Hepatocyte (in vitro differentiated cells): ENCODE results near the gene ABTB1. TPM values are rescaled to one million over a fixed set of nuclear protein-coding genes. Genes with fewer than 3 reads are reported as not detected.

Source experiments
- DNase-seq: peaks from one replicate; pipeline ENCODE4 v3.0.0-alpha.2; 2016; ENCODE audit warnings: low spot score
- H2AFZ ChIP-seq: fragments of 200-600 bp; sonication (generic); 2 replicates; pipeline ENCODE4 v1.6.0; 2016; ENCODE audit warnings: antibody characterized with exemption, mild to moderate bottlenecking
- H3K27ac ChIP-seq: fragments of 200-600 bp; sonication (generic); 2 replicates; pipeline ENCODE4 v1.5.1; 2016; ENCODE audit warnings: mild to moderate bottlenecking
- H3K27me3 ChIP-seq: fragments of 200-600 bp; sonication (generic); 2 replicates; pipeline ENCODE4 v1.6.1; 2016
- H3K36me3 ChIP-seq: fragments of 200-600 bp; sonication (generic); replicated peaks from 2 replicates; pipeline ENCODE4 v1.5.1; 2016; ENCODE audit warnings: low read depth; ENCODE audit not compliant: insufficient read depth
- H3K4me1 ChIP-seq: fragments of 200-600 bp; sonication (generic); 2 replicates; pipeline ENCODE4 v1.5.1; 2016; ENCODE audit warnings: mild to moderate bottlenecking, moderate library complexity; ENCODE audit not compliant: insufficient read depth
- H3K4me2 ChIP-seq: fragments of 200-600 bp; sonication (generic); 2 replicates; pipeline ENCODE4 v1.6.0; 2016
- H3K4me3 ChIP-seq: fragments of 200-600 bp; sonication (generic); 2 replicates; pipeline ENCODE4 v1.5.1; 2016; ENCODE audit warnings: mild to moderate bottlenecking
- H3K79me2 ChIP-seq: fragments of 200-600 bp; sonication (generic); 2 replicates; pipeline ENCODE4 v1.6.0; 2017; ENCODE audit warnings: mild to moderate bottlenecking
- H3K9me2 ChIP-seq: fragments of 200-600 bp; sonication (generic); replicated peaks from 2 replicates; pipeline ENCODE4 v1.6.0; 2017; ENCODE audit warnings: mild to moderate bottlenecking; ENCODE audit not compliant: insufficient read depth
- H3K9me3 ChIP-seq: fragments of 200-600 bp; sonication (generic); 2 replicates; pipeline ENCODE4 v1.5.1; 2016; ENCODE audit warnings: low read depth, mild to moderate bottlenecking
- H4K20me1 ChIP-seq: fragments of 200-600 bp; sonication (generic); 2 replicates; pipeline ENCODE4 v1.6.0; 2016; ENCODE audit warnings: mild to moderate bottlenecking; ENCODE audit not compliant: insufficient read depth, poor library complexity, severe bottlenecking
- CTCF ChIP-seq: fragments of 200-600 bp; sonication (generic); IDR thresholded peaks from 2 replicates; pipeline ENCODE4 v1.5.1; 2016; ENCODE audit warnings: antibody characterized with exemption, mild to moderate bottlenecking; ENCODE audit not compliant: poor library complexity
- EZH2 ChIP-seq: fragments of 200-600 bp; sonication (generic); IDR thresholded peaks from 2 replicates; pipeline ENCODE4 v1.6.1; 2016; ENCODE audit warnings: antibody characterized with exemption, mild to moderate bottlenecking, borderline replicate concordance
- EZH2phosphoT487 ChIP-seq: fragments of 200-600 bp; sonication (generic); IDR thresholded peaks from one replicate; pipeline ENCODE4 v1.6.1; 2018; ENCODE audit warnings: antibody characterized with exemption, mild to moderate bottlenecking, low read depth, moderate library complexity; ENCODE audit not compliant: unreplicated experiment, severe bottlenecking
- WGBS: methylation state at CpG from one replicate; pipeline ENCODE4 v1.1.6; 2016; ENCODE audit warnings: low lambda C conversion rate; ENCODE audit errors: missing lambda C conversion rate; 5-methylcytosine and 5-hydroxymethylcytosine counted together
- polyA plus RNA-seq: library from polyadenylated mRNA; unstranded; fragments of >200 nt; fragmentation: Nextera tagmentation; extraction: Ambion mirVana; gene quantifications from 2 replicates; pipeline ENCODE4 v1.2.1, GENCODE V29; 2016
- total RNA-seq: library from RNA; depleted of rRNA; stranded (reverse); fragments of >200 nt; gene quantifications from 2 replicates; pipeline ENCODE4 v1.2.3, GENCODE V29; 2014

ABTB1 gene
- total and polyA plus RNA-seq, 2 experiments from 2014 or later = 4.7 to 13.8 TPM

DNA sequence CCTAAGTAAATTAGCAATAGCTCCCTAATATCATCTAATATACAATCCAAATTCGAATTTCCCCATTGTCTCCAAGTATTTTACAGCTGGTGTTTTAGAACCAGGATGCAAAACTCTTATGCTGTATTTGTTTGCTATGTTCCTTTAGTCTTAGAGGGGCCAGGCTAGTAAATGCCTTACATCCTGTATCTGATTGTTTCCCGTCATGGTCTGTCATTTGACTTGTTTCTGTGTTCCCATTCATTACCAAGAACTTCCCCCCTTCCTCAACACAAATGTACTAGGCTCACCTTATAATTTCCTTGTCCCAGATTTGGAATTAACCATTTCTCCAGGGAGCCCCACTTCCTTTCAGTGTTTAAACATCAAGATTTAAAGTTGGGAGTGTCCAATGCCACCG, 54.1 kb downstream of the ABTB1 start:
- no peaks in the 10 kb centered on the region for H3K36me3 ChIP-seq
- no peak overlapping the region for H2AFZ ChIP-seq
- WGBS = 79% methylated on average over 3 of the region's 3 CpGs
- H3K9me2 ChIP-seq = no peaks in the 10 kb centered on the region
- H3K79me2 ChIP-seq = no peaks in the 10 kb centered on the region
- H4K20me1 ChIP-seq = no peaks in the 10 kb centered on the region
- no peak overlapping the region for H3K27ac ChIP-seq
- H3K27me3 ChIP-seq = no peaks in the 10 kb centered on the region
- no peaks in the 10 kb centered on the region for H3K4me1 ChIP-seq
- no peak for DNase-seq
- TF ChIP-seq EZH2 = no peak
- TF ChIP-seq CTCF = no peak
- TF ChIP-seq EZH2phosphoT487 = no peak
- H3K9me3 ChIP-seq = no peaks in the 10 kb centered on the region
- H3K4me2 ChIP-seq = no peak overlapping the region
- no peak overlapping the region for H3K4me3 ChIP-seq

GRCh38 chr3:127728417-127729015, 55.8 kb downstream of the ABTB1 start:
- Histone ChIP-seq H3K27me3 (no peaks in the 10 kb centered on the region), H2AFZ (no peak overlapping the region), H3K4me3 (no peak overlapping the region), H3K9me3 (no peaks in the 10 kb centered on the region), H4K20me1 (no peaks in the 10 kb centered on the region), H3K36me3 (no peaks in the 10 kb centered on the region), H3K9me2 (no peaks in the 10 kb centered on the region), H3K4me2 (no peak overlapping the region), H3K27ac (no peak overlapping the region), H3K4me1 (no peaks in the 10 kb centered on the region), H3K79me2 (no peaks in the 10 kb centered on the region)
- WGBS = 64% methylated on average over 7 of the region's 7 CpGs
- no peak for TF ChIP-seq CTCF
- no peak for TF ChIP-seq EZH2phosphoT487
- TF ChIP-seq EZH2 = no peak
- DNase-seq = no peak

DNA sequence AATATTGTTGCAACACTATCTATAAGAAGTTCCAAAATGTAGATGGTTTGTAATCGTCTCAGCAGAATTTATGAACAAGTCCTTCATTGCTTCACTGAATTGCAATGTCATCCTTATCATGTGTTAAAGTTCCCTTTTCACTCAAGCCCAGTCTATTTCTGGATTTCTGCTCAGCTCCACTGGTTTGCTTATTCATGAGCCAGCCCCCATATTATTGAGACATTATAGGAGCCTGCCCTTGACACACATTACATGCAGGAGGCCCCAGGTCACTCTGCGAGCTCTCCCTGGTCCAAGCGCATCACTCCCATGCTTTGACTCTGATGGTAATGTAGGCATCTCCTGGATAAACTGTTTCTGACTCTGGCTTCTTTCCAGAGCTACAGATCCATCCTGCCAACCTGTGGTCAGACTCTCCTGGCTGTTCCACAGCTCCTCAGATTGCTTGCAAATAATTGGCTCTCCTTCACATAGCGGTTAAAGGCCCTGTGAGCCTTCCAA, 56.9 kb downstream of the ABTB1 start:
- no peak overlapping the region for H2AFZ ChIP-seq
- H3K9me2 ChIP-seq = no peaks in the 10 kb centered on the region
- H3K79me2 ChIP-seq = no peaks in the 10 kb centered on the region
- no peaks in the 10 kb centered on the region for H3K9me3 ChIP-seq
- WGBS = 93% methylated on average over 4 of the region's 4 CpGs
- no peaks in the 10 kb centered on the region for H3K36me3 ChIP-seq
- H4K20me1 ChIP-seq = no peaks in the 10 kb centered on the region
- no peak overlapping the region for H3K4me2 ChIP-seq
- no peaks in the 10 kb centered on the region for H3K27me3 ChIP-seq
- no peak for DNase-seq
- no peak overlapping the region for H3K4me3 ChIP-seq
- no peak overlapping the region for H3K27ac ChIP-seq
- TF ChIP-seq CTCF (no peak), EZH2 (no peak), EZH2phosphoT487 (no peak)
- peaks cover 6% of the 10 kb centered on the region for H3K4me1 ChIP-seq
